WTC11 (cell line): ENCODE measurements around the gene EMC9. TPM values are rescaled to one million over a fixed set of nuclear protein-coding genes. Genes with fewer than 3 reads are reported as not detected.

Experiments
- ATAC-seq: fragments of 200-7000 bp; cut with Tn5 transposase; 2 replicates; pipeline ENCODE4 v1.10.0; 2021; ENCODE audit warnings: mild to moderate bottlenecking, moderate library complexity
- CTCF ChIA-PET: fragments of 300-600 bp; sonication (Branson Sonifier 250); formaldehyde crosslinking; loops from one replicate; lab custom pipeline; 2021; ENCODE audit warnings: antibody characterized with exemption; lab: Charles Lee
- POLR2A ChIA-PET: fragments of 350-600 bp; sonication (Branson Sonifier 250); formaldehyde crosslinking; loops from one replicate; lab custom pipeline; 2021; ENCODE audit warnings: antibody characterized with exemption; lab: Charles Lee
- DNase-seq: peaks from one replicate; pipeline ENCODE4 v3.0.0; 2021; ENCODE audit warnings: low spot score
- H3K27ac Mint-ChIP-seq: 2 replicates; pipeline ENCODE4 v1.8.0; 2021; ENCODE audit warnings: mixed read lengths
- H3K27me3 Mint-ChIP-seq: 2 replicates; pipeline ENCODE4 v1.8.0; 2021; ENCODE audit warnings: low read depth, mild to moderate bottlenecking, moderate library complexity, mixed read lengths
- H3K36me3 Mint-ChIP-seq: 2 replicates; pipeline ENCODE4 v1.8.0; 2021; ENCODE audit warnings: mixed read lengths
- H3K4me1 Mint-ChIP-seq: 2 replicates; pipeline ENCODE4 v1.8.0; 2022; ENCODE audit warnings: mixed read lengths
- H3K4me3 Mint-ChIP-seq: 2 replicates; pipeline ENCODE4 v1.8.0; 2021; ENCODE audit warnings: mild to moderate bottlenecking, moderate library complexity, mixed read lengths
- H3K9me3 Mint-ChIP-seq: 2 replicates; pipeline ENCODE4 v1.8.0; 2021; ENCODE audit warnings: mixed read lengths
- ATF3 ChIP-seq: sonication (generic); formaldehyde crosslinking; conservative IDR thresholded peaks from 2 replicates; pipeline ENCODE4 v1.8.1; 2022; ENCODE audit warnings: mild to moderate bottlenecking, missing genetic modification reagents
- CBFB ChIP-seq: sonication (generic); formaldehyde crosslinking; IDR thresholded peaks from 2 replicates; pipeline ENCODE4 v1.8.1; 2022; ENCODE audit warnings: mild to moderate bottlenecking, low read depth, missing genetic modification reagents
- CTCF ChIP-seq: fragments of 200-600 bp; IDR thresholded peaks from 2 replicates; pipeline ENCODE4 v1.8.0; 2022; ENCODE audit warnings: antibody characterized with exemption
- NR1H2 ChIP-seq: sonication (generic); formaldehyde crosslinking; IDR thresholded peaks from 2 replicates; pipeline ENCODE4 v1.9.0; 2021; ENCODE audit warnings: mild to moderate bottlenecking, moderate library complexity, missing genetic modification reagents
- SMAD4 ChIP-seq: sonication (generic); formaldehyde crosslinking; IDR thresholded peaks from 2 replicates; pipeline ENCODE4 v1.8.0; 2022; ENCODE audit warnings: mild to moderate bottlenecking, missing genetic modification reagents
- SP1 ChIP-seq: sonication (generic); formaldehyde crosslinking; conservative IDR thresholded peaks from 2 replicates; pipeline ENCODE4 v1.8.1; 2022; ENCODE audit warnings: missing genetic modification reagents
- ZNF317 ChIP-seq: sonication (generic); formaldehyde crosslinking; IDR thresholded peaks from 2 replicates; pipeline ENCODE4 v1.8.1; 2023; ENCODE audit warnings: low read depth, mild to moderate bottlenecking, moderate library complexity, missing genetic modification reagents, borderline replicate concordance
- total RNA-seq: library from RNA; stranded (reverse); gene quantifications from 3 replicates; pipeline ENCODE4 v1.2.3, GENCODE V29; 2021
- TF ChIP-seq, protein P1 (sequence below): sonication (generic); formaldehyde crosslinking; IDR thresholded peaks from 2 replicates; pipeline ENCODE4 v1.8.0; 2023; ENCODE audit warnings: missing genetic modification reagents, mild to moderate bottlenecking, borderline replicate concordance
- TF ChIP-seq, protein P2 (sequence below): sonication (generic); formaldehyde crosslinking; IDR thresholded peaks from 2 replicates; pipeline ENCODE4 v1.8.0; 2022; ENCODE audit warnings: mild to moderate bottlenecking, missing genetic modification reagents
- TF ChIP-seq, protein P3 (sequence below): sonication (generic); formaldehyde crosslinking; IDR thresholded peaks from 2 replicates; pipeline ENCODE4 v1.8.1; 2023; ENCODE audit warnings: mild to moderate bottlenecking, moderate library complexity, missing genetic modification reagents
- TF ChIP-seq, protein P4 (sequence below): sonication (generic); formaldehyde crosslinking; IDR thresholded peaks from 2 replicates; pipeline ENCODE4 v1.8.0; 2022; ENCODE audit warnings: mild to moderate bottlenecking, missing genetic modification reagents
- TF ChIP-seq, protein P5 (sequence below): sonication (generic); formaldehyde crosslinking; IDR thresholded peaks from 2 replicates; pipeline ENCODE4 v1.8.1; 2023; ENCODE audit warnings: mild to moderate bottlenecking, missing genetic modification reagents, borderline replicate concordance

Gene EMC9
- total RNA-seq, 1 experiment from 2014 or later = 44.4 TPM

DNA sequence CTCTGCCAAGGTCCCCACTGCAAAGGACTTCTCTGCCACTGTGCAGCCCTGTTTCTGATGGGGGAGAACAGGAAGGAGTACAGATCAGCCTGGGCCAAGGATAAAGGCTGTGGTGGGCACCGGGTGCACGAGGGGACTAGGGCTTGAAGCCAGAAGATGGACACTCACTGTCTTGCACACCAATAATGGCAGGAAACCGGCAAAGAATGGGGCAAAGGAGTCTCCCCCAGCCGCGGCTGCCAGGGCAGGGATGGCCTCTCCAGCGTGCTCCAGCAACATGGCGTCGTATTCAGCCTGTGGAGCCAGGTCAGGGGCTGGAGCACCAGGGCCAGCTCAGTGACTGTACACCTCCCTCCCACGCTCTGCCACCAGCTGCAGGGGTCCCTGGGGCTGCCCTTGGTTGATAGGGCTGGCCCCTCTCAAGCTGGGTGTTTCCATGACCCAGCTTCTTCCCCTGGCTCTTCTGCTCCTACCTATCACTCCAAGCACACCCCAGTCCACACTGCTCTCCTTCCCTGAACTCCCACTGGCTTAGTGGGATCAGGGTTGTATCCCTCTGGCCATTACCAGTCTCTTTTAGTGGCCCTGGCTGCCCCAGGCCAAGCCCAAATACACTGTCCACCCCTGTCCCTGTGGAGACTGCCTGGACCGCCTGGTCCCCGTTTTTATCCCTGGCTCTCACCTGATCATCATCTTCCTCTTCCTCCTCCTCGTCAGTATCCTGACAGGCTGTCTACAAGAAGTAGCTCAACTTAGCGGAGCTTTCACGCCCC is 40.9 kb upstream of the EMC9 start:
- Mint-ChIP-seq H3K4me1 (0 out of 2 replicates have a peak, but pooled peaks cover 4% of the 10 kb centered on the region), H3K27ac (no peak overlapping the region), H3K9me3 (no peaks in the 10 kb centered on the region), H3K4me3 (no peak overlapping the region), H3K36me3 (peaks cover 47% of the 10 kb centered on the region), H3K27me3 (no peaks in the 10 kb centered on the region)
- ATAC-seq = no peak
- TF ChIP-seq SMAD4 (CRISPR knock-in tag) (no peak), CBFB (CRISPR knock-in tag) (no peak), ZNF317 (CRISPR knock-in tag) (no peak), NR1H2 (CRISPR knock-in tag) (no peak), CTCF (no peak), ATF3 (CRISPR knock-in tag) (no peak), SP1 (no peak)
- TF ChIP-seq, protein P1, sequence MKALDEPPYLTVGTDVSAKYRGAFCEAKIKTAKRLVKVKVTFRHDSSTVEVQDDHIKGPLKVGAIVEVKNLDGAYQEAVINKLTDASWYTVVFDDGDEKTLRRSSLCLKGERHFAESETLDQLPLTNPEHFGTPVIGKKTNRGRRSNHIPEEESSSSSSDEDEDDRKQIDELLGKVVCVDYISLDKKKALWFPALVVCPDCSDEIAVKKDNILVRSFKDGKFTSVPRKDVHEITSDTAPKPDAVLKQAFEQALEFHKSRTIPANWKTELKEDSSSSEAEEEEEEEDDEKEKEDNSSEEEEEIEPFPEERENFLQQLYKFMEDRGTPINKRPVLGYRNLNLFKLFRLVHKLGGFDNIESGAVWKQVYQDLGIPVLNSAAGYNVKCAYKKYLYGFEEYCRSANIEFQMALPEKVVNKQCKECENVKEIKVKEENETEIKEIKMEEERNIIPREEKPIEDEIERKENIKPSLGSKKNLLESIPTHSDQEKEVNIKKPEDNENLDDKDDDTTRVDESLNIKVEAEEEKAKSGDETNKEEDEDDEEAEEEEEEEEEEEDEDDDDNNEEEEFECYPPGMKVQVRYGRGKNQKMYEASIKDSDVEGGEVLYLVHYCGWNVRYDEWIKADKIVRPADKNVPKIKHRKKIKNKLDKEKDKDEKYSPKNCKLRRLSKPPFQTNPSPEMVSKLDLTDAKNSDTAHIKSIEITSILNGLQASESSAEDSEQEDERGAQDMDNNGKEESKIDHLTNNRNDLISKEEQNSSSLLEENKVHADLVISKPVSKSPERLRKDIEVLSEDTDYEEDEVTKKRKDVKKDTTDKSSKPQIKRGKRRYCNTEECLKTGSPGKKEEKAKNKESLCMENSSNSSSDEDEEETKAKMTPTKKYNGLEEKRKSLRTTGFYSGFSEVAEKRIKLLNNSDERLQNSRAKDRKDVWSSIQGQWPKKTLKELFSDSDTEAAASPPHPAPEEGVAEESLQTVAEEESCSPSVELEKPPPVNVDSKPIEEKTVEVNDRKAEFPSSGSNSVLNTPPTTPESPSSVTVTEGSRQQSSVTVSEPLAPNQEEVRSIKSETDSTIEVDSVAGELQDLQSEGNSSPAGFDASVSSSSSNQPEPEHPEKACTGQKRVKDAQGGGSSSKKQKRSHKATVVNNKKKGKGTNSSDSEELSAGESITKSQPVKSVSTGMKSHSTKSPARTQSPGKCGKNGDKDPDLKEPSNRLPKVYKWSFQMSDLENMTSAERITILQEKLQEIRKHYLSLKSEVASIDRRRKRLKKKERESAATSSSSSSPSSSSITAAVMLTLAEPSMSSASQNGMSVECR (CRISPR knock-in tag) = no peak
- TF ChIP-seq, protein P2, sequence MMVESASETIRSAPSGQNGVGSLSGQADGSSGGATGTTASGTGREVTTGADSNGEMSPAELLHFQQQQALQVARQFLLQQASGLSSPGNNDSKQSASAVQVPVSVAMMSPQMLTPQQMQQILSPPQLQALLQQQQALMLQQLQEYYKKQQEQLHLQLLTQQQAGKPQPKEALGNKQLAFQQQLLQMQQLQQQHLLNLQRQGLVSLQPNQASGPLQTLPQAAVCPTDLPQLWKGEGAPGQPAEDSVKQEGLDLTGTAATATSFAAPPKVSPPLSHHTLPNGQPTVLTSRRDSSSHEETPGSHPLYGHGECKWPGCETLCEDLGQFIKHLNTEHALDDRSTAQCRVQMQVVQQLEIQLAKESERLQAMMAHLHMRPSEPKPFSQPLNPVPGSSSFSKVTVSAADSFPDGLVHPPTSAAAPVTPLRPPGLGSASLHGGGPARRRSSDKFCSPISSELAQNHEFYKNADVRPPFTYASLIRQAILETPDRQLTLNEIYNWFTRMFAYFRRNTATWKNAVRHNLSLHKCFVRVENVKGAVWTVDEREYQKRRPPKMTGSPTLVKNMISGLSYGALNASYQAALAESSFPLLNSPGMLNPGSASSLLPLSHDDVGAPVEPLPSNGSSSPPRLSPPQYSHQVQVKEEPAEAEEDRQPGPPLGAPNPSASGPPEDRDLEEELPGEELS (CRISPR knock-in tag) = no peak
- TF ChIP-seq, protein P3, sequence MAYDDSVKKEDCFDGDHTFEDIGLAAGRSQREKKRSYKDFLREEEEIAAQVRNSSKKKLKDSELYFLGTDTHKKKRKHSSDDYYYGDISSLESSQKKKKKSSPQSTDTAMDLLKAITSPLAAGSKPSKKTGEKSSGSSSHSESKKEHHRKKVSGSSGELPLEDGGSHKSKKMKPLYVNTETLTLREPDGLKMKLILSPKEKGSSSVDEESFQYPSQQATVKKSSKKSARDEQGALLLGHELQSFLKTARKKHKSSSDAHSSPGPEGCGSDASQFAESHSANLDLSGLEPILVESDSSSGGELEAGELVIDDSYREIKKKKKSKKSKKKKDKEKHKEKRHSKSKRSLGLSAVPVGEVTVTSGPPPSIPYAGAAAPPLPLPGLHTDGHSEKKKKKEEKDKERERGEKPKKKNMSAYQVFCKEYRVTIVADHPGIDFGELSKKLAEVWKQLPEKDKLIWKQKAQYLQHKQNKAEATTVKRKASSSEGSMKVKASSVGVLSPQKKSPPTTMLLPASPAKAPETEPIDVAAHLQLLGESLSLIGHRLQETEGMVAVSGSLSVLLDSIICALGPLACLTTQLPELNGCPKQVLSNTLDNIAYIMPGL = no peak
- TF ChIP-seq, protein P4, sequence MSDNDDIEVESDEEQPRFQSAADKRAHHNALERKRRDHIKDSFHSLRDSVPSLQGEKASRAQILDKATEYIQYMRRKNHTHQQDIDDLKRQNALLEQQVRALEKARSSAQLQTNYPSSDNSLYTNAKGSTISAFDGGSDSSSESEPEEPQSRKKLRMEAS (CRISPR knock-in tag) = no peak
- TF ChIP-seq, protein P5, sequence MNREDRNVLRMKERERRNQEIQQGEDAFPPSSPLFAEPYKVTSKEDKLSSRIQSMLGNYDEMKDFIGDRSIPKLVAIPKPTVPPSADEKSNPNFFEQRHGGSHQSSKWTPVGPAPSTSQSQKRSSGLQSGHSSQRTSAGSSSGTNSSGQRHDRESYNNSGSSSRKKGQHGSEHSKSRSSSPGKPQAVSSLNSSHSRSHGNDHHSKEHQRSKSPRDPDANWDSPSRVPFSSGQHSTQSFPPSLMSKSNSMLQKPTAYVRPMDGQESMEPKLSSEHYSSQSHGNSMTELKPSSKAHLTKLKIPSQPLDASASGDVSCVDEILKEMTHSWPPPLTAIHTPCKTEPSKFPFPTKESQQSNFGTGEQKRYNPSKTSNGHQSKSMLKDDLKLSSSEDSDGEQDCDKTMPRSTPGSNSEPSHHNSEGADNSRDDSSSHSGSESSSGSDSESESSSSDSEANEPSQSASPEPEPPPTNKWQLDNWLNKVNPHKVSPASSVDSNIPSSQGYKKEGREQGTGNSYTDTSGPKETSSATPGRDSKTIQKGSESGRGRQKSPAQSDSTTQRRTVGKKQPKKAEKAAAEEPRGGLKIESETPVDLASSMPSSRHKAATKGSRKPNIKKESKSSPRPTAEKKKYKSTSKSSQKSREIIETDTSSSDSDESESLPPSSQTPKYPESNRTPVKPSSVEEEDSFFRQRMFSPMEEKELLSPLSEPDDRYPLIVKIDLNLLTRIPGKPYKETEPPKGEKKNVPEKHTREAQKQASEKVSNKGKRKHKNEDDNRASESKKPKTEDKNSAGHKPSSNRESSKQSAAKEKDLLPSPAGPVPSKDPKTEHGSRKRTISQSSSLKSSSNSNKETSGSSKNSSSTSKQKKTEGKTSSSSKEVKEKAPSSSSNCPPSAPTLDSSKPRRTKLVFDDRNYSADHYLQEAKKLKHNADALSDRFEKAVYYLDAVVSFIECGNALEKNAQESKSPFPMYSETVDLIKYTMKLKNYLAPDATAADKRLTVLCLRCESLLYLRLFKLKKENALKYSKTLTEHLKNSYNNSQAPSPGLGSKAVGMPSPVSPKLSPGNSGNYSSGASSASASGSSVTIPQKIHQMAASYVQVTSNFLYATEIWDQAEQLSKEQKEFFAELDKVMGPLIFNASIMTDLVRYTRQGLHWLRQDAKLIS (CRISPR knock-in tag) = no peak
- CTCF ChIA-PET = interaction anchor here (1.3 kb wide), 1 partner anchor 250 kb away, joined by 3 read pairs; no protein-coding TSS in a partner anchor
- no peak for DNase-seq
- POLR2A ChIA-PET = no interaction called here
